Ovary (tissue), 3 donors: ENCODE measurements around the gene NKAIN2.

ENCODE experiments used
- CTCF ChIP-seq, 3 donors: fragments of 450-650 bp in 2 of 3; fragments of 200-600 bp in 1 of 3; IDR thresholded peaks; one replicate each; pipeline versions ENCODE4 v1.5.1 to v1.8.0; 2016 to 2022; ENCODE audit warnings: antibody characterized with exemption in 3 of 3, mild to moderate bottlenecking in 1 of 3
- EP300 ChIP-seq: sonication (generic); formaldehyde crosslinking; IDR thresholded peaks from one replicate; pipeline ENCODE4 v1.6.1; 2017; ENCODE audit warnings: antibody characterized with exemption
- POLR2A ChIP-seq: fragments of 450-650 bp; IDR thresholded peaks from one replicate; pipeline ENCODE4 v1.6.1; 2017; ENCODE audit warnings: antibody characterized with exemption, mild to moderate bottlenecking, moderate library complexity
- donor health status: DM: no; HTN: no; CAD: no.

- no peak for TF ChIP-seq POLR2A
- no peak for TF ChIP-seq CTCF (IDR thresholded peaks at IDR 0.05)
- TF ChIP-seq EP300, result no peak
Observed at GRCh38 chr6:123908797-123909196, 105.1 kb downstream of the NKAIN2 start.
